Measurements from ENCODE around the gene KSR2.

The KSR2 gene

DNA sequence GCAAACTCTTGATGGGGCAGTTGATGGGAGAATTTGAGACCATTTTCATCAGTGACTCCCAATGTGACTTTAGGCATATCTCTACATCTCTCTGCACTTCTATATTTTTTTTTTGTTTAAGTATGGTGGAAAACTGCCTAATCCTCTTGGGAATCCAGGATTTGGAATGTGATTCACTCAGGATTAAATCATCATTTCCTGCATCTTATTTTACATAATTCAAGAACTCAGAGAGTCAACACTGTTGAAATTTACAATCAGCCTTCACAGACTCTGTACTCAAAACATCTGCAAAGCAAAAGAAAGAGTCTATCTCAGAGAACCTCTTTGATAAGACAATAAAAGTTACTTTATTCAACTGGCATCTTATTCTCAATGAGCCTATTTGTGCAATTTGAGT, 346.7 kb downstream of the KSR2 start:
- H3K9me3 ChIP-seq (ENCODE audit: control insufficient read depth, insufficient read depth, low read depth, low read length): no peaks in the 10 kb centered on the region
- TF ChIP-seq ZNF354C (tag by site-specific recombination; IDR thresholded peaks at IDR 0.05; ENCODE audit: borderline replicate concordance, low read depth): no peak
- no peak for TF ChIP-seq ZFP3 (tag by site-specific recombination; IDR thresholded peaks at IDR 0.05; ENCODE audit: low read depth)
- TF ChIP-seq, protein P1, sequence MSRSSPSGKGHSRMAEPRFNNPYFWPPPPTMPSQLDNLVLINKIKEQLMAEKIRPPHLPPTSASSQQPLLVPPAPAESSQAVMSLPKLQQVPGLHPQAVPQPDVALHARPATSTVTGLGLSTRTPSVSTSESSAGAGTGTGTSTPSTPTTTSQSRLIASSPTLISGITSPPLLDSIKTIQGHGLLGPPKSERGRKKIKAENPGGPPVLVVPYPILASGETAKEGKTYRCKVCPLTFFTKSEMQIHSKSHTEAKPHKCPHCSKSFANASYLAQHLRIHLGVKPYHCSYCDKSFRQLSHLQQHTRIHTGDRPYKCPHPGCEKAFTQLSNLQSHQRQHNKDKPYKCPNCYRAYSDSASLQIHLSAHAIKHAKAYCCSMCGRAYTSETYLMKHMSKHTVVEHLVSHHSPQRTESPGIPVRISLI (tag by site-specific recombination; IDR thresholded peaks at IDR 0.05): no peak
- TF ChIP-seq, protein P2, sequence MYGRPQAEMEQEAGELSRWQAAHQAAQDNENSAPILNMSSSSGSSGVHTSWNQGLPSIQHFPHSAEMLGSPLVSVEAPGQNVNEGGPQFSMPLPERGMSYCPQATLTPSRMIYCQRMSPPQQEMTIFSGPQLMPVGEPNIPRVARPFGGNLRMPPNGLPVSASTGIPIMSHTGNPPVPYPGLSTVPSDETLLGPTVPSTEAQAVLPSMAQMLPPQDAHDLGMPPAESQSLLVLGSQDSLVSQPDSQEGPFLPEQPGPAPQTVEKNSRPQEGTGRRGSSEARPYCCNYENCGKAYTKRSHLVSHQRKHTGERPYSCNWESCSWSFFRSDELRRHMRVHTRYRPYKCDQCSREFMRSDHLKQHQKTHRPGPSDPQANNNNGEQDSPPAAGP (tag by site-specific recombination; IDR thresholded peaks at IDR 0.05): no peak
- no peak for TF ChIP-seq TRIM28 (IDR thresholded peaks at IDR 0.05; ENCODE audit: borderline replicate concordance, low read length)
- TF ChIP-seq ZNF571 (tag by site-specific recombination; IDR thresholded peaks at IDR 0.05): no peak
- TF ChIP-seq ZNF23 (tag by site-specific recombination; IDR thresholded peaks at IDR 0.05; ENCODE audit: borderline replicate concordance): no peak
- TF ChIP-seq, protein P3, sequence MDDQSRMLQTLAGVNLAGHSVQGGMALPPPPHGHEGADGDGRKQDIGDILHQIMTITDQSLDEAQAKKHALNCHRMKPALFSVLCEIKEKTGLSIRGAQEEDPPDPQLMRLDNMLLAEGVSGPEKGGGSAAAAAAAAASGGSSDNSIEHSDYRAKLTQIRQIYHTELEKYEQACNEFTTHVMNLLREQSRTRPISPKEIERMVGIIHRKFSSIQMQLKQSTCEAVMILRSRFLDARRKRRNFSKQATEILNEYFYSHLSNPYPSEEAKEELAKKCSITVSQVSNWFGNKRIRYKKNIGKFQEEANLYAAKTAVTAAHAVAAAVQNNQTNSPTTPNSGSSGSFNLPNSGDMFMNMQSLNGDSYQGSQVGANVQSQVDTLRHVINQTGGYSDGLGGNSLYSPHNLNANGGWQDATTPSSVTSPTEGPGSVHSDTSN (CRISPR knock-in tag; IDR thresholded peaks at IDR 0.05): no peak
- TF ChIP-seq ZNF510 (tag by site-specific recombination; IDR thresholded peaks at IDR 0.05; ENCODE audit: insufficient replicate concordance): no peak
- no peak for TF ChIP-seq GLIS1 (tag by site-specific recombination; IDR thresholded peaks at IDR 0.05)
- TF ChIP-seq IKZF3 (tag by site-specific recombination; IDR thresholded peaks at IDR 0.05): no peak
- TF ChIP-seq ZNF830 (tag by site-specific recombination; IDR thresholded peaks at IDR 0.05; ENCODE audit: low read depth): no peak
- no peak for TF ChIP-seq ZNF621 (tag by site-specific recombination; IDR thresholded peaks at IDR 0.05)
- no peak overlapping the region for H3K4me3 ChIP-seq (ENCODE audit: low read depth, low read length)
- CTCF ChIA-PET: no interaction called here
- H3K4me1 ChIP-seq (ENCODE audit: control insufficient read depth, insufficient read depth, low read length): no peaks in the 10 kb centered on the region
- H3K36me3 ChIP-seq (ENCODE audit: control insufficient read depth in 2 of 2, insufficient read depth in 1 of 2, low read length in 2 of 2): no peaks in the 10 kb centered on the region
- H3K27ac ChIP-seq (ENCODE audit: extremely low read depth, low read depth, low read length): no peak overlapping the region
- POLR2A ChIA-PET: no interaction called here

DNA sequence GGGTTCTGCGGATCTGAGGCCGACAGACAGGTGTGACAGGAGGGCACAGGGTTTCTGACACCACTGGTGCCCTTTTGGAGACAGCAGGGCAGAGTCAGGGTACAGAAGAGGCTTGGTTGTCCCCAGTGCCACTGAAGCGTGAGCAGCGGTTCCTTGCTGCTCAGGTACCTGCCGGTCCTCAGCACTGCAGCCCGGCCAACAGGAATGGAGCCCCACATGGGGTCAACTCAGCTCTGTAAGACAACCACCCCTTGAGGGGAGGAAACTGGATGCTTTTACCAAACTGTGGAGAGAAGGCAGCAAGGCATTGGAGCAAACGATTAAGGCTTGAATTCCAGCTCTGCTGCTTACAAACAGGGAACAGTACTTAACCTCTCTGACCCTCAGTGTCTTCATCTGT, 361.0 kb downstream of the KSR2 start:
- Histone ChIP-seq H3K4me3 (ENCODE audit: low read depth, low read length) (no peak overlapping the region), H3K36me3 (ENCODE audit: control insufficient read depth in 2 of 2, insufficient read depth in 1 of 2, low read length in 2 of 2) (no peaks in the 10 kb centered on the region), H3K27ac (ENCODE audit: extremely low read depth, low read depth, low read length) (no peak overlapping the region), H3K9me3 (ENCODE audit: control insufficient read depth, insufficient read depth, low read depth, low read length) (no peaks in the 10 kb centered on the region), H3K4me1 (ENCODE audit: control insufficient read depth, insufficient read depth, low read length) (no peaks in the 10 kb centered on the region)
- TF ChIP-seq OVOL3 (tag by site-specific recombination; IDR thresholded peaks at IDR 0.05): no peak
- no peak for TF ChIP-seq ZNF621 (tag by site-specific recombination; IDR thresholded peaks at IDR 0.05)
- no peak for TF ChIP-seq ZNF664 (tag by site-specific recombination; IDR thresholded peaks at IDR 0.05)
- no peak for TF ChIP-seq ZNF302 (tag by site-specific recombination; IDR thresholded peaks at IDR 0.05; ENCODE audit: low read depth)
- no peak for TF ChIP-seq ZNF354C (tag by site-specific recombination; IDR thresholded peaks at IDR 0.05; ENCODE audit: borderline replicate concordance, low read depth)
- no peak for TF ChIP-seq IKZF3 (tag by site-specific recombination; IDR thresholded peaks at IDR 0.05)
- TF ChIP-seq, protein P4, sequence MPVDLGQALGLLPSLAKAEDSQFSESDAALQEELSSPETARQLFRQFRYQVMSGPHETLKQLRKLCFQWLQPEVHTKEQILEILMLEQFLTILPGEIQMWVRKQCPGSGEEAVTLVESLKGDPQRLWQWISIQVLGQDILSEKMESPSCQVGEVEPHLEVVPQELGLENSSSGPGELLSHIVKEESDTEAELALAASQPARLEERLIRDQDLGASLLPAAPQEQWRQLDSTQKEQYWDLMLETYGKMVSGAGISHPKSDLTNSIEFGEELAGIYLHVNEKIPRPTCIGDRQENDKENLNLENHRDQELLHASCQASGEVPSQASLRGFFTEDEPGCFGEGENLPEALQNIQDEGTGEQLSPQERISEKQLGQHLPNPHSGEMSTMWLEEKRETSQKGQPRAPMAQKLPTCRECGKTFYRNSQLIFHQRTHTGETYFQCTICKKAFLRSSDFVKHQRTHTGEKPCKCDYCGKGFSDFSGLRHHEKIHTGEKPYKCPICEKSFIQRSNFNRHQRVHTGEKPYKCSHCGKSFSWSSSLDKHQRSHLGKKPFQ (tag by site-specific recombination; IDR thresholded peaks at IDR 0.05): no peak
- no peak for TF ChIP-seq TCF7L2 (IDR thresholded peaks at IDR 0.05; ENCODE audit: borderline replicate concordance, low read depth, low read length)
- no peak for TF ChIP-seq ZNF114 (tag by site-specific recombination; IDR thresholded peaks at IDR 0.05)
- TF ChIP-seq, protein P5, sequence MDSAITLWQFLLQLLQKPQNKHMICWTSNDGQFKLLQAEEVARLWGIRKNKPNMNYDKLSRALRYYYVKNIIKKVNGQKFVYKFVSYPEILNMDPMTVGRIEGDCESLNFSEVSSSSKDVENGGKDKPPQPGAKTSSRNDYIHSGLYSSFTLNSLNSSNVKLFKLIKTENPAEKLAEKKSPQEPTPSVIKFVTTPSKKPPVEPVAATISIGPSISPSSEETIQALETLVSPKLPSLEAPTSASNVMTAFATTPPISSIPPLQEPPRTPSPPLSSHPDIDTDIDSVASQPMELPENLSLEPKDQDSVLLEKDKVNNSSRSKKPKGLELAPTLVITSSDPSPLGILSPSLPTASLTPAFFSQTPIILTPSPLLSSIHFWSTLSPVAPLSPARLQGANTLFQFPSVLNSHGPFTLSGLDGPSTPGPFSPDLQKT (IDR thresholded peaks at IDR 0.05; ENCODE audit: borderline replicate concordance, low read depth, low read length): no peak
- no peak for TF ChIP-seq ZNF529 (tag by site-specific recombination; IDR thresholded peaks at IDR 0.05; ENCODE audit: insufficient replicate concordance)
- TF ChIP-seq ZNF596 (tag by site-specific recombination; IDR thresholded peaks at IDR 0.05): no peak
- TF ChIP-seq ZNF549 (tag by site-specific recombination; IDR thresholded peaks at IDR 0.05): no peak
- TF ChIP-seq ZNF174 (tag by site-specific recombination; IDR thresholded peaks at IDR 0.05): no peak
- no peak for TF ChIP-seq KLF10 (tag by site-specific recombination; IDR thresholded peaks at IDR 0.05)
- no peak for TF ChIP-seq ZNF16 (tag by site-specific recombination; IDR thresholded peaks at IDR 0.05; ENCODE audit: low read depth)
- no peak for TF ChIP-seq ZNF571 (tag by site-specific recombination; IDR thresholded peaks at IDR 0.05)
- no peak for TF ChIP-seq ZFP3 (tag by site-specific recombination; IDR thresholded peaks at IDR 0.05; ENCODE audit: low read depth)
- POLR2A ChIA-PET: no interaction called here
- CTCF ChIA-PET: interaction anchor here (1.0 to 1.9 kb wide), 2 partner anchors 20 to 134 kb away, joined by 4 to 9 read pairs; no protein-coding TSS in a partner anchor

Measured in HEK293 (cell line).